Activated naive CD4-positive, alpha-beta T cell treated with anti-CD3 and anti-CD28 coated beads, Interleukin-2, amount 50 U/mL, for 24 hours (primary cell): ENCODE measurements around the gene BTBD10.

Experiments
- H3K27ac Mint-ChIP-seq: one replicate; pipeline ENCODE4 v1.8.0; 2021; ENCODE audit warnings: mild to moderate bottlenecking, mixed read lengths
- H3K27me3 Mint-ChIP-seq: one replicate; pipeline ENCODE4 v1.8.0; 2021; ENCODE audit warnings: mixed read lengths
- H3K36me3 Mint-ChIP-seq: one replicate; pipeline ENCODE4 v1.8.0; 2021; ENCODE audit warnings: mixed read lengths
- H3K4me1 Mint-ChIP-seq: one replicate; pipeline ENCODE4 v1.8.0; 2021; ENCODE audit warnings: mixed read lengths
- H3K4me3 Mint-ChIP-seq: one replicate; pipeline ENCODE4 v1.8.0; 2021; ENCODE audit warnings: mild to moderate bottlenecking, mixed read lengths
- H3K9me3 Mint-ChIP-seq: one replicate; pipeline ENCODE4 v1.8.0; 2021; ENCODE audit warnings: mixed read lengths

Gene BTBD10

GRCh38 chr11:13341026-13341425 lies 122.0 kb downstream of the BTBD10 start:
- Mint-ChIP-seq H3K36me3 (no peaks in the 10 kb centered on the region), H3K4me1 (peaks cover 57% of the 10 kb centered on the region), H3K9me3 (no peaks in the 10 kb centered on the region), H3K4me3 (no peak overlapping the region), H3K27me3 (no peaks in the 10 kb centered on the region), H3K27ac (peak overlapping the region; percentile 76)

GRCh38 chr11:13339195-13340153 lies 123.5 kb downstream of the BTBD10 start:
- Mint-ChIP-seq H3K27me3 (no peaks in the 10 kb centered on the region), H3K4me1 (peaks cover 65% of the 10 kb centered on the region), H3K4me3 (peak overlapping the region; percentile 27), H3K9me3 (no peaks in the 10 kb centered on the region), H3K36me3 (no peaks in the 10 kb centered on the region), H3K27ac (peak overlapping the region; percentile 56)

- Mint-ChIP-seq H3K27ac (peak overlapping the region; percentile 76), H3K4me3 (peak overlapping the region; percentile 74), H3K27me3 (no peaks in the 10 kb centered on the region), H3K36me3 (no peaks in the 10 kb centered on the region), H3K4me1 (peaks cover 69% of the 10 kb centered on the region), H3K9me3 (no peaks in the 10 kb centered on the region)
Observed at GRCh38 chr11:13338427-13339069, 124.5 kb downstream of the BTBD10 start.

GRCh38 chr11:13338019-13338426 lies 125.0 kb downstream of the BTBD10 start:
- Mint-ChIP-seq H3K27ac (peak overlapping the region; percentile 76), H3K4me1 (peaks cover 74% of the 10 kb centered on the region), H3K9me3 (no peaks in the 10 kb centered on the region), H3K27me3 (no peaks in the 10 kb centered on the region), H3K4me3 (peak overlapping the region; percentile 74), H3K36me3 (no peaks in the 10 kb centered on the region)
